T-helper 22 cell (primary cell): ENCODE measurements around the gene ADAMTSL5.
"Not testable (repeated sequence)": the region's sequence is repeated elsewhere in the genome, so short reads cannot be mapped to it uniquely, and the experiment has no call there.

ENCODE experiments used
- DNase-seq: peaks from one replicate; pipeline ENCODE4 v3.0.0-alpha.2; 2020; ENCODE audit warnings: low read depth

Gene ADAMTSL5

DNA sequence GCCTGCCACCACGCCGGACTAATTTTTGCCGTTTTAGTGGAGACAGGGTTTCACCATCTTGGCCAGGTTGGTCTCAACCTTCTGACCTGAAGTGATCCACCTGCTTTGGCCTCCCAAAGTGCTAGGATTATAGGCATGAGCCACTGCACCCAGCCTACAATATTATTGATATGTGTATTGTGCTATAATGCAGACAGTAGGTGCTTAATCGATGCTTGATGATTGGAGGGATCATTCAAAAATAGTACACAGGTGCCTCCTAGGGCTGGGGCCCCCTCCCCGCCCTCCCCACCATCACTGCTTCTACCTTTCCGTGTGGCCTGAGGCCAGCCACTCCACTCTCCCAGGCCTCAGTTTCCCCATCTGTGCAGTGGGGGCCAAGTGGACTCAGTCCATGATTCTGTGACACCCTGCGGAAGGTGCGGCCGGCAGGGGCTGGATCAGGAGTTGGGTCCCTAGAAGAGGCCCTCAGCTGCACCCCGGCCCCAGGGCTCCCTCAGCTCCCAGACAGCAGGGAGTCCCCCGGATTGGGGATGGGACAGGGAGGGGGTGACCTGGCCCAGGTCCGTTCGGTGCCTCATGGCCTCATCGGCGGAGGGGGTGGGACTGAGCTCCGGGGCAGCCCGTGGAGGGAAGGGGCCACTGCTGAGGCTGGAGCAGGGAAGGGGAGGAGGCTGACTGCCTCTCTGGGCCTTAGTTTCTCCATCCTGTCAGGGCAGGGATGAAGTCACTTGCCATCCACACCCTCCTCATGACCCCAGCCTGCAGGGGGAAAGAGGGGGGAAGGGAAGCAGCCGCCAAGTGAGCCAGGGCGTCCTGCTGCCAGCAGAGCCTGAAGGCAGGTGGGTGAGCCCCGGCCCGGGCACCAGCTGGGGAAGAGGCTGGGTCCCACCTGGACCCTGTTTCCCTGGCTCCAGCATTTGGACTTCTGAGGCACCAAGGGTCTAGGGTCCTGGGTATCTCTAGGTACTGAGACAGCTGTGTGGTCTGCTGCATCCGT is 1.2 kb downstream of the ADAMTSL5 start:
- DNase-seq, result no peak

GRCh38 chr19:1510807-1511206 is 2.0 kb downstream of the ADAMTSL5 start:
- no peak for DNase-seq

GRCh38 chr19:1510442-1510806 is 2.4 kb downstream of the ADAMTSL5 start:
- no peak for DNase-seq

- no peak for DNase-seq
Observed at GRCh38 chr19:1509602-1510441, 3.0 kb downstream of the ADAMTSL5 start.

- no peak for DNase-seq
Observed at GRCh38 chr19:1508507-1508856, 4.3 kb downstream of the ADAMTSL5 start.

DNA sequence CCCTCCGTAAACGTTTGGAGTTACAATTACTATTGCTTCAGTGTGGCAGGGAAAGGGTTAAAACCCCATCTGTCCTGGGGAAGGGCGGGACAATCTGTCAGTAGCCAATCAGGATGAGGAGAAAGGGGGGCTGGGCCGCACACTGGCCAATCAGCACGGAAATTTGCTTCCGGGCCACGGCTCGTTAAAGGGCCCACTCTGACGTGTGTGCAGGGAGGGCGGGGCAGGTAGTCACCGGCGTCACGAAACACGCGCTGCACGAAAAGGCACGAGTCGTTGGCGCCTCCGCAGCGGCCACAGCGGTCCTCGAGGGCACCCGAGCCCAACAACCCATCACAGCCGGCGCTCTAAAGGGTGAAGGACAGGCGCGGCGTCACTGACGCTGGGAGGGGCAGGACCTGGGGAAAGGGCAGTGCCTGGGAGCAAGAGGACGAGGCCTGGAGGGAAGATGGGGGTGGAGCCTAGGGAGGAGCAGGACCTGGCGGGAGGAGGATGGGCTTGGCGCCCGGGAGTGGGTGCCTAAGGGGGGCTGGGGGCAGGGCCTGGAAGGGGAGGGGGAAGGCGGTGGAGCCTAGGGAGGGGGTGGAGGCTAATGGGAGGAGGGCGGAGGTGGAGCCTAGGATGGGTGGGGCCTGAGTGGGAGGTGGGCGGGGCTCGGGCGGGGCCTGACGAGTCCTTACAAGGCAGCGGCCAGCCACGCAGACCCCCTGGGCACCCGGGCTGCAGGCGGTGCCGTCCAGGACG is 4.9 kb downstream of the ADAMTSL5 start:
- DNase-seq, result peak; percentile 83

GRCh38 chr19:1507192-1507660 is 5.6 kb downstream of the ADAMTSL5 start:
- DNase-seq, result no peak

DNA sequence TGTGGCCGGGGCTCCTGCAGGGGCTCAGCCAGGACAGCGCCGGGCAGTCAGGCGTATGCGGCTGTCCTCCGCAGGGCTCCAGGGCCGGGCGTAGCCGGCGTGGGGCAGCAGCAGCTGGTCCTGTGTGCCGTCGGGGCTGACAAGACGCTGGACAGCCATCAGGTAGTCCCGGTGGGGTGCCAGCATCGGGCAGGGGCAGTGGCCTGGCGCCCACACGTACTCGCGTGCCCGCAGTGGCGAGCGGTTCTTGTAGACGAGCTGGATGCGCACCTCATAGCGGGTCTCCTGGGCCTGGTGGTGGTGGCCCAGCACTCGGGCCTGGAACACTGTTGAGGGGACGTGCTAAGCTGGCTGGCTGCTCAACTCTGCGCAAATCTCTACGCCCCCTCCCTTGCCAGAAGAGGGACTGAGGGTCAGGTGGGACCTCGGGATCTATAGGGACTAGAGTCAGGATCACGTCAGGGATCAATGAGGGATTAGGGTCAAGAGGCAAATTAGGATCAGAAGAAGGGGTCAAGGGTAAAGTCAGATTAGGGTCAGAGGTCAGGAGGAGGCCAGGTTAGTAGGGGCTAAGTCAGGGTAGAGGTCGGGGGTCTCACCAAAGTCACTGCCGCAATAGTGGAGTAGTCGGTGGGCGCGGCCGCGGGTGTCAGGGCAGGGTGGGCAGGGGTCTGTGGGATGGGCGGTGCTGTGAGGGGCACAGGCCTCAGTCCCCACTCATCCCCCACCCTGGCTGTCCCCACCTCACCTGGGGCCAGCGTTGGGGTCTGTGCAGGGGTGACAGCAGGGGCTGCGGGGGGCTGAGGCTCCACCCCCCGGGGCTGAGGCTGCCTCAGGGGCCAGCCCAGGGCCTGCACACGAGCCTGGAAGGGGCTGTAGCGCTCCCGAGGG is 6.6 kb downstream of the ADAMTSL5 start:
- no peak for DNase-seq

DNA sequence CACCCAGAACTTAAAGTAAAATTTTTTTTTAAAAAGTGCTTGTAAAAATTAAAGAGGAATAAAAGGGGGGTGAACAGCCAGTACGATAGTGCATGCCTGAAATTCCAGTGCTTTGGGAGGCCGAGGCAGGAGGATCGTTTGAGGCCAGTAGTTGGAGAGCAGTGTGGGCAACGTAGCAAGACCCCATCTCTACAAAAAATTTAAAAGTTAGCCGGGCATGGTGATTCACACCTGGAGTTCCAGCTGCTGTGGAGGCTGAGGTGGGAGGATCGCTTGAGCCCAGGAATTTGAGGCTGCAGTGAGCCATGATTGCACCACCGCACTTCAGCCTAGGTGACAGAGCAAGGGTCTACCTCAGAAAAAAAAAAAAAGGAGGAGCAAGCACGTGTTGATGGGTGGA is 7.8 kb downstream of the ADAMTSL5 start:
- no peak for DNase-seq

- no peak for DNase-seq
Observed at GRCh38 chr19:1503925-1504773, 8.7 kb downstream of the ADAMTSL5 start.

DNA sequence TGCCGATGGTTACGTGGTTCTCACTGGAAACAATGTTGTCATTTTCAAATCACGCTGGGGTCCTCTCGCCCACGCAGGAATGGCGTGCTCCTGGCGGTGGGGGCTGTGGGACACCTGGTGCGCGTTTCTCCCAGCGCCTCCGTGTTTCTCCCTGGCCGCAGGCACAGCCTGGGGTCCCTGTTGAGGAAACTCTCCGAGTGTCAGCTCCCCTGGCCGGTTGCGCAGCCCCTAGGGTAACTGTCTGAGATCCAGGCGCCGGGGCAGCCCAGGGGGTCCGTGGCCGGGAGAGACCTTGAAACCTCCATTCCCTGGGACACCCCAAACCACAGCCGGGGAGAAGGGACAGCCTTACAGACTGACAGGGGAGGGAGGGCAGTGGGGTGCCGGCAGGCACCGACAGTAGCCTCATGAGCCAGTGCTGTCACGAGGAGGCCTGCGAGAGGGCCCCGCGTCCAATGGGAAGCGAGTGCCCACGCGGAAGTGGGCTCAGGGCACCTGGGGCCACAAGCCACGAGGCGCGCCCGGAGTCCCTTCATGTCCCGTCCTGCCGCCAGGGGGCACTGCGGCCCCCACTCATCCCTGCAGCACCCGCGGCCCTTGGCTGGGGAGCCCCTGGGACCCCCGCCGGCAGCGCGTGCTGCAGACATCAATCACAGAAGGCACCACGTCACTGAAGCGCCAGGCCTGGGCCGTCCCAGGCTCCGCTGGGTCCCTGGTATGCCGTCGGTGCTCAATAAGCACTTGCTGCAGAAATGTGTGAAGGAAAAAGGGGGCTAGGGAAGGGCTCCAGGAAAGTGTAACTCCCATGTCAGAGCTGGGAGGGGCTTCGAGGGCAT is 9.5 kb downstream of the ADAMTSL5 start:
- DNase-seq, result no peak

GRCh38 chr19:1502433-1503088 is 10.3 kb downstream of the ADAMTSL5 start:
- no peak for DNase-seq

GRCh38 chr19:1501200-1501595 is 11.6 kb downstream of the ADAMTSL5 start:
- DNase-seq, result no peak

GRCh38 chr19:1499231-1499630 is 13.6 kb downstream of the ADAMTSL5 start:
- DNase-seq, result not testable (repeated sequence)

GRCh38 chr19:1497578-1498235 is 15.1 kb downstream of the ADAMTSL5 start:
- DNase-seq, result no peak

- no peak for DNase-seq
Observed at GRCh38 chr19:1496714-1497577, 15.9 kb downstream of the ADAMTSL5 start.
